Heart left ventricle (tissue), 13 donors: ENCODE data around the gene ARMH4.

Source experiments
- POLR2A ChIP-seq, 2 donors: fragments of 450-650 bp; IDR thresholded peaks; one replicate each; pipeline ENCODE4 v1.6.1; 2017; ENCODE audit warnings: antibody characterized with exemption in 2 of 2, mild to moderate bottlenecking in 2 of 2, moderate library complexity in 2 of 2
- TF ChIP-seq, protein P1 (sequence below), 12 donors: fragments of 200-600 bp; sonication (generic) in 4 of 12; IDR thresholded peaks; one replicate each; pipeline versions ENCODE4 v1.5.0 to v1.8.0; 2018 to 2022; ENCODE audit warnings: antibody characterized with exemption in 12 of 12, mild to moderate bottlenecking in 5 of 12
- donor health status: ischemic (EF 13 %, LVEDD 7.1; RV severe dilation, severe dysfunction).
- donor health status: DM: no; HTN: yes; CAD: no.
- donor health status: DM: no; HTN: no; CAD: no.
- donor health status: ischemic (EF 25% LVEDD 6.9; RV normal size, moderate dysfunction).
- donor health status: ischemic (EF 25% LVEDD 5.7; RV mildly dilated, moderate dysfunction).
- donor health status: ischemic (EF 35%, LVEDD 5.7; RV mildly dilated, moderate dysfunction).
- donor health status: nonischemic (EF 11% LVEDD 7.7; RV severe dilation, severe dysfunction).
- donor health status: DM: yes; HTN: yes; CAD: no.
- donor health status: PGD.
- donor health status: ischemic (EF 29% LVEDD 5.4; RV normal size, mild dysfunction).
- donor health status: nonischemic (EF 23%, LVEDD 6.1; RV moderate dilation, normal function).

DNA sequence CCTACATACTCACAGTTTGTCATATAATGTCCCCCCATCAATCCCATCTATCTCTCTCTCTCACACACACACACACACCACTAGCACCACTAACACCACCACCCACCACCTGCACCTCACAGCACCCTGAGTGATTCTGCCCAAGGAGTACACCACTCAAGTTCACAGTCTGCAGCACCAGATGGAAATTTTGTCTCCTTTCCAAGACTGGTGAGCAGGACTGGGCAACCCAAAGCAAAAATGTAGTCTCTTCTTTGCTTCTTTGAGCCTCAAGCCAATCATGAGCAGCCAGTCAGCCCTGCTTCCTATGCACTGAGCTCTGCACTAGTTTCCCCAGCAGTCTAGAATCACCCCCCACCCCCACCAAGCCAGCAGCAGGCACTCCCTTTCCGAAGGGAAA lies 15.0 kb upstream of the ARMH4 start:
- TF ChIP-seq, protein P1, sequence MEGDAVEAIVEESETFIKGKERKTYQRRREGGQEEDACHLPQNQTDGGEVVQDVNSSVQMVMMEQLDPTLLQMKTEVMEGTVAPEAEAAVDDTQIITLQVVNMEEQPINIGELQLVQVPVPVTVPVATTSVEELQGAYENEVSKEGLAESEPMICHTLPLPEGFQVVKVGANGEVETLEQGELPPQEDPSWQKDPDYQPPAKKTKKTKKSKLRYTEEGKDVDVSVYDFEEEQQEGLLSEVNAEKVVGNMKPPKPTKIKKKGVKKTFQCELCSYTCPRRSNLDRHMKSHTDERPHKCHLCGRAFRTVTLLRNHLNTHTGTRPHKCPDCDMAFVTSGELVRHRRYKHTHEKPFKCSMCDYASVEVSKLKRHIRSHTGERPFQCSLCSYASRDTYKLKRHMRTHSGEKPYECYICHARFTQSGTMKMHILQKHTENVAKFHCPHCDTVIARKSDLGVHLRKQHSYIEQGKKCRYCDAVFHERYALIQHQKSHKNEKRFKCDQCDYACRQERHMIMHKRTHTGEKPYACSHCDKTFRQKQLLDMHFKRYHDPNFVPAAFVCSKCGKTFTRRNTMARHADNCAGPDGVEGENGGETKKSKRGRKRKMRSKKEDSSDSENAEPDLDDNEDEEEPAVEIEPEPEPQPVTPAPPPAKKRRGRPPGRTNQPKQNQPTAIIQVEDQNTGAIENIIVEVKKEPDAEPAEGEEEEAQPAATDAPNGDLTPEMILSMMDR (IDR thresholded peaks at IDR 0.05), result no peak
- no peak for TF ChIP-seq POLR2A (IDR thresholded peaks at IDR 0.05)
